HG03469 (cell line): ENCODE data around the gene CD4.

Source experiments
- ATAC-seq: cut with Tn5 transposase; IDR thresholded peaks from one replicate; pipeline ENCODE4 v1.9.1; 2021; ENCODE audit warnings: mild to moderate bottlenecking, moderate library complexity, moderate number of reproducible peaks; ENCODE audit not compliant: unreplicated experiment

CD4 gene

DNA sequence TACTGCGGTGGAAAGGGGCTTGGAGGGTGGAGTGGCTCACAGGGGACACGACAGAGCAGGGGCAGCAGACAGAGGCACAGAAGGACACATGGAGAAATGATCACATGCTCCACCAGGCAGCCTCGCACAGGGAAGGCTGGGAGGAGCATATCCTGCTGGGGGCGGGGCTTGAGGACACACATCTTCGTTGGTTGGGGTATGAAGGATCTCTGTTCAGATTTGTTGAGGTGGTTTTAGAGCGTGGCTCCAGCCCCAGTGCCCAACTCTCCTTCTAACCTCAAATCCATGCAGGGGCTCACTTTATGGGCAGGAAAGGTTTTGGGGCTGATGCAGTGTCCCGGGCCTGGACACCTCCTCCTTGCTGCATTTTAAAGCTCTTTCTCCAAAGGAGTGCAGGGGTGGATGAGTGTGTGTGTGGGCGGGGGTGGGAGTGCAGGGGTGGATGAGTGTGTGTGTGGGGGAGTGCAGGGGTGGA, 38.1 kb downstream of the CD4 start:
- ATAC-seq: no peak

DNA sequence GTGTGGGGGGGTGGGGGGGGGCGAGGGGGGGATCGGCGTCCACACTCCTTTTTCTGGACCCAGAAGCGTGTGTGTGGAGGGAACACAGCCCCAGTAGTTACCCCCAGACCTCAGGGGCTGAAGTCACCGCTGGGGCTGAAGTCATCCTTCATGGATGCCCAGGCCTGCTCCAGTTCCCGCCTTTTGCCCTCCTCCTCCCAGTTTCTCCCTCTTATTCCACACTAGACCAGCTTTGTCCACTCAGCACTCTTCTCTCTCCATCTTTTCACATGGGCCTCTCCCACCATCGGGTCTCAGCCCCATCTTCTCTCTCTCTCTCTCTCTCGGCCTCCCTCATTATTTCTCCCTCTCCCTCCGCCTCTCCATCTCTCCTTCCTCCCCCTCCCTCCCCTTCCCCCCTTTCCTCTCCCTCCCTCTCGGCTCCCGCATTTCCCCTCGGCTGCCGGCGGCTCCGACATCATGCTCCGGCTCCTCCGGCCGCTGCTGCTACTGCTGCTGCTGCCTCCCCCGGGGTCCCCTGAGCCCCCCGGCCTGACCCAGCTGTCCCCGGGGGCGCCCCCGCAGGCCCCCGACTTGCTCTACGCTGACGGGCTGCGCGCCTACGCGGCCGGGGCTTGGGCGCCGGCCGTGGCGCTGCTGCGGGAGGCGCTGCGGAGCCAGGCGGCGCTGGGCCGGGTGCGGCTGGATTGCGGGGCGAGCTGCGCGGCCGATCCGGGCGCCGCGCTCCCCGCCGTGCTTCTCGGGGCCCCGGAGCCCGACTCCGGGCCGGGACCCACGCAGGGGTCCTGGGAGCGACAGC, 38.9 kb downstream of the CD4 start, which contains the start of gene P3H3:
Gene P3H3 (plus strand): TSS at position 426 of the 799 bp plus-strand sequence. CDS start 34 bp downstream, at position 460.
- ATAC-seq: no peak

DNA sequence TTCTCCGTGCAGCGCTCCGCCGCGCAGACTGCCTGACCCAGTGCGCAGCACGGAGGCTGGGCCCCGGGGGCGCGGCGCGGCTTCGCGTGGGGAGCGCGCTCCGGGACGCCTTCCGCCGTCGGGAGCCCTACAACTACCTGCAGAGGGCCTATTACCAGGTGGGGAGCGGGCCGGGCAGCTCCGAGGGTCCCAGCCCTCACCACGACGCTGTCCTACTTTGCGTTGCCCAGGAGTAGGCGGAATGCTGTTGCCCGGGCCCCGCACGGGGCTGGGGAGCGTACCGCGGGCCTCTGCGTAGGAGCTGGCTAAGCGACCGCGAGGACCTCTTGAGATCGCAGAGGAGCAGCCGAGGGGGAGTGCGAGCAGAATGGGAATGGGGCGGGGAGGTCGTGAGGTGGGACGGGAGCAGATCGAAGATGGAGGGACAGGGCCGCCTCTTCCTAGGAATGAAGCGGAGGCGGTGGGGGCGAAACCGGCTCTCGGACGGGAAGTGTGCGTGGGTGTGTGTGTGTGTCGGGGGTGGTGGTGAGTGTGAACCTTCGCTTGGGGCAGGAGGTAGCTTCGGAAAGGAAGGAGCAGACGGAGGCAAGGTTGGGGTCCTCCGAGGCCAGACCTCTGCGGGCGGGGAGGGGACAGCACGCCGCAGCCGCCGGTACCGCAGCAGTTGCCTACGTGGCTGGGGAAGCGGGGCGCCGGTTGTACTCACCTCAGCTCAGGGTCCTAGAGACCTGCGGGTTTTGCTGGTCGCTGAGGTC, 39.6 kb downstream of the CD4 start:
- no peak for ATAC-seq

DNA sequence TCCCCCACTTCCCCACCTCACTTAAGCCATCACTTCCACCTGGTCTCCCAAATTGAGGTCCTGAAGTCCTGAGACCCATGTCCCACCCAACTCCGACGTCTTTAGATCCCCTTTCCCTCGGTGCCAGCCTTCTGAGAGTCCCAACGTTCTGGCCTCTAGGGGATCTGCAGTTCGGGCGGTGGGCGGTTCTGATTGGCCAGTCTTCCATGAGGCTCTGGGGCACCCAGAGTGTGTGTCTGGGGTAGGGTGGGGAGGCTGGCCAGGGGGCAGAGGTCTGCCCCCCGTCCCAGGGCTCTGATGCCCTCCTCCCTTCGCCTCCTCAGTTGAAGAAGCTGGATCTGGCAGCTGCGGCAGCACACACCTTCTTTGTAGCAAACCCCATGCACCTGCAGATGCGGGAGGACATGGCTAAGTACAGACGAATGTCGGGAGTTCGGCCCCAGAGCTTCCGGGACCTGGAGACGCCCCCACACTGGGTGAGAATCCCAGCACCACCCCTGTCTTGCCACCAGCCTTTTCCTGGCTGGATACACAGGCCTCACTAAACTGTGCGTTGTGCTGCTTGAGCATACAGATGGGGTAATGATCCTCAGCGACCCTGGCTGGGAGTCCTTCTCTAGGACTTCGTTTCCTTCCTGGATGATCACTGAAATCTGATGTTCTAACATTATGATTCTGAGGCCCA, 40.4 kb downstream of the CD4 start:
- no peak for ATAC-seq

DNA sequence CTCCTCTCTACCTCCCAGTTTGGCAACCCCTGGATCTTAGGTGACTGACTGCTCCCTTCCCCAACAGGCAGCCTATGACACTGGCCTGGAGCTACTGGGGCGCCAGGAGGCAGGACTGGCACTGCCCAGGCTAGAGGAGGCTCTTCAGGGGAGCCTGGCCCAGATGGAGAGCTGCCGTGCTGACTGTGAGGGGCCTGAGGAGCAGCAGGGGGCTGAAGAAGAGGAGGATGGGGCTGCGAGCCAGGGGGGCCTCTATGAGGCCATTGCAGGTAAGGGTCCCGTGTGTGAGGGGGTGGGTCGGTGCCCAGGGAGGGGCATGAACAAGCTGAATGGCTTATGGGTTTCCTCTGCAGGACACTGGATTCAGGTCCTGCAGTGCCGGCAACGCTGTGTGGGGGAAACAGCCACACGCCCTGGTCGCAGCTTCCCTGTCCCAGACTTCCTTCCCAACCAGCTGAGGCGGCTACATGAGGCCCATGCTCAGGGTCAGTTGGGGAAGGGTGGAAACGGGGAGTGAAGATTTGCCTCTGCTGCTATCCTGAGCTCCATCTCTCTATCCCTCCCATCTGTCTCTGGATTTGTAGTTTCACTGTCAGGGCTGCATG, 41.1 kb downstream of the CD4 start:
- ATAC-seq: no peak

DNA sequence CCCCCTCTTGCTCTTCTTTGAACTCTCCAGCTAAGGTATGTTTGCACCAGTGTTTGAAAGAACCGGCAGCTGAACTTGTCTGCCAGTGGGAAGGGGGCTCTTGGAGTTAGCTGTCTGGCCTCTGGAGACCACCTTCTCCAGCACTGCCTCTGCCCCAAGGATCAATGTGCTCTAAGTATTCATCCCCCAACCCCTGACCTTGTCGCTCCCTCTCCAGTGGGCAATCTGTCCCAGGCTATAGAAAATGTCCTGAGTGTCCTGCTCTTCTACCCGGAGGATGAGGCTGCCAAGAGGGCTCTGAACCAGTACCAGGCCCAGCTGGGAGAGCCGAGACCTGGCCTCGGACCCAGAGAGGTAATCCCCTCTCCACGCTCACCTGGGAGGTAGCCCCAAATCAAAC, 41.7 kb downstream of the CD4 start:
- ATAC-seq: no peak

DNA sequence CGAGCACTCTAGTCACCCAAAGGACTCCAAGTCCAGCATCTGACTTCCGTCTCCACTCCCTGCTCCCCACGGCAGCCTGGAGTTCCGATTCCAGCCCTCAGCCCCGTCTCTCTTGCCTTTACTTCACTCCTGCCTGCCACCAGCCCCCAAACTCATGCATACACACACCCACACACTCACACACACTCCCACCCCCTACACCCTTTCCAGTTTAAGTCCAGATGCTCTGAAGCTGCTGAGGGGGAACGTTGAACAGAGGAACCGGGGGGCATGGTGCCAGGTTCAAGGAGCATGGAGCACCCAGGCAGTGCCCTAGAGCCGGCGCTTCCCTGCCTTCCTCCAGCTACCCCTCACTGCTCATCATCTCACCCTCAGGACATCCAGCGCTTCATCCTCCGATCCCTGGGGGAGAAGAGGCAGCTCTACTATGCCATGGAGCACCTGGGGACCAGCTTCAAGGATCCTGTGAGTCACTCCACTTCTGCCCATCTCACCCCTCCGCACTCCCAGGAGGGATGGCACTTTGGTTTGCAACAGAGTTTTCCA, 42.2 kb downstream of the CD4 start:
- no peak for ATAC-seq

DNA sequence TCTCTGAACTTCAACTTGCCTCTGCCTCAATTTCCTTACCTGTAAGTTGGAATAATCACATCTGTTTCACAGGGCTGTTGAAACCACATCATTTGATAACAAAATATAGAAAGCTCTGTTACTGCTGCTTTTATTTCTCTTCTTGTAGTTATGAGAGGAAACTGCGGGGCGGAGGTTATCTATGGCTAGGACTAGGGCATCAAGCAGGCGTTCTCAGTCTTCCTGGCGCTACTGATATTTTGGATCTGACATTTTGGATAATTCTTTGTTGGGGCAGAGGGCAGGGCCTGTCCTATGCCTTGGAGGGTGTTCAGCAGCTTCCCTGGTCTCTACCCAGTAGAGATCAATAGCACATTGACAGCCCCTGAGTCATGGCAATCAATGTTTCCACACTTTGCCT, 42.8 kb downstream of the CD4 start:
- no peak for ATAC-seq

DNA sequence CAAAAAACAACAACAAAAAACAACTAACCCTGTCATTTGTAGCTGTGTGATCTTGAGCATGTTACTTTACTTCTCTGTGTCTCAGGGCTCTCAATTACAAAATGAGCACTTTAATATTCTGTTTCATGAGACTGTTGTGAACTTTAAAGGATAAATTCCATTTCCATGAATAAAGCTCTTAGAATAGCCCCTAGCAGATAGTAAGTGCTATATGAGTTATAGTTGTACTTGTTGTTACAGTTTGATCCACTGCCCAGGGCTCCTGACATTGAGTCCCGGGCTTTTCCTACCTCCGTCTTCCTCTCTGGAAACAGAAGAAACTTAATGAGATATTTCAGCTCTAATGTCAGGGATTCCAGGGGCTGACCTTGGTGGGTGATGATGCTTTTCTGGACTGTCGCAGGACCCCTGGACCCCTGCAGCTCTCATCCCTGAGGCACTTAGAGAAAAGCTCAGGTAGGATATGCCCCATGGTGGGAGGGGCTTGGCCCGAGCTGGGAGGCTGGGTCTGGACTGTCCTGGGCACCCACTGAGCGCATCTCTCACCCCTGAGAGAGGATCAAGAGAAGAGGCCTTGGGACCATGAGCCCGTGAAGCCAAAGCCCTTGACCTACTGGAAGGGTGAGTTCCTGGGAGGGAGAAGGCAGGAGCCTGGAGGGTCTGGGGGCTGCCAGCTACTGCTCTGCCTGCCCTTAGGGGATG, 44.0 kb downstream of the CD4 start:
- ATAC-seq: no peak

DNA sequence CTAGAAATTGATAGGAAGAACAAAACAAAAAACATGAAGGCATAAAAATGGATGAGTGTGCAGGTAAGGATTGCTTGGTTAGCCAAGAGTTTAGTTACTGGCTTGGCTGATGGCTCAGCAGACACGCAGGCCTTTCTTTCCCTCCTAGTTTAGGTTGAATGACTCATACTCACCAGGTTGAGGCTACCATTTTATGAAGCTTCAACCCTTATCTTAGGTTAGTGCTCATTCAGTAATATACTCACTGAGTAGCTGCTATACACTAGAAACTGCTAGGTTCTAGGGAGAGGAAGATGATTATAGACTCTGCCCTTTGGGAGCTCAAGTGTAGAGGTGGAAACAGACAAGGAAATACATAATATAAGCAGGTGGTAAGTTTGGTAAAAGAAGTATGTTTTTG, 44.9 kb downstream of the CD4 start:
- ATAC-seq: no peak

DNA sequence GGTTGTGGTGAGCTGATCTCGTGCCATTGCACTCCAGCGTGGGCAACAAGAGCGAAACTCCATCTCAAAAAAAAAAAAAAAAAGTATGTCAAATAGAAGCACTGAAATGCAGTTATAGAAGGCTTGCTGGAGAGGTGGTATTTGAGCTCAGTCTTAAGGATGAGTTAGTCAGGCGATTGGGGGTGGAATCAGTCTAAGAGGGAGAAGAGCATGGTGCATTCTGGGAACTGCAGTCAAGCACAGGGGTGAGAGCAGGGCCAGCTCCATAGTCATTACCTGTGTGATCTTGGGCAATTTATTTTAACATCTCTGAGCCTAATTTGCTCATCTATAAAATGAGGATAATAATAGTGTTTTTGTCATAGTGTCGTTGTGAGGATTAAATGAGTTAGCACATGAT, 45.5 kb downstream of the CD4 start:
- ATAC-seq: no peak

DNA sequence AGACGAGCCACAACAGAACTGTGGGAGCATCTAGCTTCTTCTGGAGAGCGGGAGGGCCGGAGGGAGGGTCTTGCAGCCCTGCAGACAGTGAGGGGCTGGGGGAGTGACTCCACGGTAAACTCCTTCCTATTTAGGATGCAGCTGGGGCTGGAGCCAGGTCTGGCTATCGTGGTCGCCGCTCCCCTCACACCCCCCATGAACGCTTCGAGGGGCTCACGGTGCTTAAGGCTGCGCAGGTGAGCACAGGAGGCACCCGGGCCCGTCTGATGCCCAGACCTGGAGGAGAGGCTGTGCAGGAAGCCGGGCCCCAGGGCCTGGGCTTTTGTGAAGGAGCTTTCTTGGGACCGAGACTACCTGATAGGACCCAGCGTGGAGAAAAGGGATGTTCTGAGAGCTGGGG, 47.5 kb downstream of the CD4 start:
- no peak for ATAC-seq

DNA sequence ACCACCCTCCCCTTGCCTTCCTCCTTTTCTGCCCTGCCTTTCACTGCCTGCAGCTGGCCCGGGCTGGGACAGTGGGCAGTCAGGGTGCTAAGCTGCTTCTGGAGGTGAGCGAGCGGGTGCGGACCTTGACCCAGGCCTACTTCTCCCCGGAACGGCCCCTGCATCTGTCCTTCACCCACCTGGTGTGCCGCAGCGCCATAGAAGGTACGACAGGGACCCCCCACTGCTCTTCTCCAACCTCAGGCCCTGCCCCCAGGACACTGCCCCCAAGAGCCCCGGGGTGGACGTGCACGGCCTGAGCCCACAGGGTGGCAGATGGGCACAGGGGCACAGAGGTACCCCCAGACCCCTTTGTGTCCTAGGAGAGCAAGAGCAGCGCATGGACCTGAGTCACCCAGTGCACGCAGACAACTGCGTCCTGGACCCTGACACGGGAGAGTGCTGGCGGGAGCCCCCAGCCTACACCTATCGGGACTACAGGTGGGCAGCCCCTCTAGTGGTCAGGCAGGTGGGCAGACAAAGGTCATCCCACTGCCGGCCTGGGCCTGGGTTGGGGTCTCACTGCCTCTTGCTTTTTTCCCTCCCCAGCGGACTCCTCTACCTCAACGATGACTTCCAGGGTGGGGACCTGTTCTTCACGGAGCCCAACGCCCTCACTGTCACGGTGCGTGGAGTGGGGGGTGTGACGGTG, 48.2 kb downstream of the CD4 start:
- no peak for ATAC-seq

DNA sequence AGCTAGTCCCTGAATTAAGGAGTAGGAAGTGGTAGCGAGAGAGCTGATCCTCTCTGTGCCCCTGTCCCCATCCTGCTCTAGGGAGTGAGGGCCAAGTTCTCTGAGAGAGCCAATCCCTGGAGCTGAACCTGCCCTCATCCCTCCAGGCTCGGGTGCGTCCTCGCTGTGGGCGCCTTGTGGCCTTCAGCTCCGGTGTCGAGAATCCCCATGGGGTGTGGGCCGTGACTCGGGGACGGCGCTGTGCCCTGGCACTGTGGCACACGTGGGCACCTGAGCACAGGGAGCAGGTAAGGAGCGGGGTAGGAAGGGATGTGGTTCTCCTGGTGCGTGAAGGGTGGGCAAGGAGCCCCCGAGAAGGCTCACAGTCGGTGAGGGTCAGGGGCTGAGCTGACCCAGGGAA, 49.5 kb downstream of the CD4 start:
- no peak for ATAC-seq

DNA sequence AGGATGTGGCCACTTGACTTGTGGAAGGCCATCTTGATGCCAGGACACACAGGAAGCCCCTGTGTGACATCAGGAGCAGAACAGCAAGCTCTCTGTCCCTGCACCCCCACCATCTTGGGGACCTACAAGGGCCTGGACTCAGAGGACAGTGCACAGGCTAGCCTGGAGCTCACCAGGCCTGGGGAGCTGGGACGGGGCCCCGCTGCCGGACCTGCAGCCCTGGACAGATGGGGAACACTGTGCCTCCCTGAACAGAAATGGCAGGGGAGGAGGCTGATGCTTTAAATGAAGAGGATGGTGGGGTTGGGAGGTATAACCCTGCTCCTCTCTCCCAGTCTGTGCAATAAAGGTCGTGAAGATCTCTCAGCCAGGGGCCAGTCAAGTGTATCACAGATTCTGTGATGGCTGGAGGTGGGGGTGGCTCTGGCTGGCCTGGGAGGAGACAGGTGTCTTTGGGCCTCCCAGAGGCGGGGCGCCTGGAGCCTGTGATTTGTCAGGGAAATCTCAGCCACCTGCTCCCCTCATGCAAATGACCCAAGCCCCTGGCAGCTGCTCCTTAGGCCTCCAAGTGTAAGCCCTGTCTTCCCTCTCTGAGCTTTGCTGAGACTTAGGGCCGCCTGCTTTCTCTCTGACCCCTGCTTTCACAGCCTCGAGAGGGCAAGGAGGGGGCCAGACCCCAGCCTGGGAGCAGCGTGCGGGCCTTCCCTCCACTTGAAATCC, 50.3 kb downstream of the CD4 start:
- ATAC-seq: no peak

DNA sequence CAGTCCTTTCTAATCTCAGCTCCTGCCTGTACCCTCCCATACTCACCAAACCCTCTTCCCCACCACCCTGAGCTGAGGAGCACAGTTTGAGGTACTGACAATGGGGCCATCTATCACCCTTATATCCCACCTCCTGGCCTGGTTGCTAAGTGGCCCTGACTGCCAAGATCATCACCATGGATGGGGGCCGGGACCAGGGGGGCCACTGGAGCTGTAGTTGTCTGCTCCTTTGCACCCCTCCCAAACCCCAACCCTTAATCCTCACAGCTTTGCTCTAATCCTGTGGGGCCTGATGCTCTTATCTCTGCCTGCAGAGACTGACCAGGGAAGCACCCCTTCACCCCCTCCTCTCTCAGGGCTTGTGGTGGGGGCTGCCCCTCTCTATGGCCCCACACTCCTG, 51.0 kb downstream of the CD4 start:
- no peak for ATAC-seq

DNA sequence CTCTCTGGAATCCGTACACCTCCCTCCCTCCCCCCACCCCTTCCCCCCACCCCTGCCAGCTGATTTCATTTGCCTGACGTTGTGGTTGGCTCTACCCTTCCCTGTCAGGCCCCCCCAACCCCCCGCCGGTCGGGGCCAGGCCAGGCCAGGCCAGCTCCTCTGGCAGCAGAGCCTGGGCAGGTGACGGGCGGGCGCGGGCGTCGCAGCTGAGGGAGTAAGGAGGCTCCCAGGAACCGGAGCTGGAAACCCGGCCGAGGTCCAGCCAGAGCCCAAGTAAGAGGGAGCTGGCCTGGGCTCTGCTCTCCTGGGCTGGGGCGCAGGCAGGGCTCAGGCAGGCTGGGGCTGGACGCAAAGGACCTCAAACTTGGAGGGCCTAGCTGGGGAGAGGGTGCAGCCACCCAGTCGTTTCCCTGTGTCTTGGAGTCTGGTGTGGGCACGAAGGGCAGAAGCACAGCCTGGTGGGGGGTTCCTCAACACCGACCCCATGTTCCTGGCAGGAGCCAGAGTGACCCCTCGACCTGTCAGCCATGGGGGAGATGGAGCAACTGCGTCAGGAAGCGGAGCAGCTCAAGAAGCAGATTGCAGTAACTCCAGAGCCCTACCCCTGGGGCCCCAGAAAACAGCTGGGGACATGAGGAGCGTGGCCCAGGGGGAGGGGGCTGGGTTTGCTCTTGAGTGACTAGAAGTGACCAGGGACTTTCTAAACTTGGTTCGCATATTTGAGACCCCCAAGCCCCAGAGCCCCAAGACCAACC, 51.6 kb downstream of the CD4 start, which contains the start of gene GNB3:
Gene GNB3 (plus strand): TSS at position 165 of the 755 bp plus-strand sequence. CDS start 363 bp downstream, at position 528.
- no peak for ATAC-seq

DNA sequence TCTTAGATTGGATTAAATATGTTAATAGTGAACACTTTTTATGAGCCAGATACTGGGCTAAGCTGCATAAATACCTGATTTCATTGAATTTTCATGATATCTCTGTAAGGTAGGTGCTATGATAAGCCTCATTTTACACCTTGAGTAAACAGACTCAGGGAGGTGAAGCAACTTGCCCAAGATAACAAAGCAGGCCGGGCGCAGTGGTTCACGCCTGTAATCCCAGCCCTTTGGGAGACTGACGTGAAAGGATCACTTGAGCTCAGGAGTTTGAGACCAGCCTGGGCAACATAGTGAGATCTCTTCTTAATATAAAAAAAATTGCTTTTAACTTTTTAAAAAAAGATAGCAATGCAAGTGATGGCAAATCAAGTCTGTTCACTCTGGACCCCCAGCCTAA, 52.7 kb downstream of the CD4 start:
- no peak for ATAC-seq
